Measurements from ENCODE around the gene PCBP4.

The PCBP4 gene

GRCh38 chr3:51953445-51953844, 13.8 kb downstream of the PCBP4 start:
- no peak for DNase-seq (ENCODE audit: low read depth)
- H3K4me3 ChIP-seq (ENCODE audit: low read length): no peak overlapping the region
- TF ChIP-seq, protein P1, sequence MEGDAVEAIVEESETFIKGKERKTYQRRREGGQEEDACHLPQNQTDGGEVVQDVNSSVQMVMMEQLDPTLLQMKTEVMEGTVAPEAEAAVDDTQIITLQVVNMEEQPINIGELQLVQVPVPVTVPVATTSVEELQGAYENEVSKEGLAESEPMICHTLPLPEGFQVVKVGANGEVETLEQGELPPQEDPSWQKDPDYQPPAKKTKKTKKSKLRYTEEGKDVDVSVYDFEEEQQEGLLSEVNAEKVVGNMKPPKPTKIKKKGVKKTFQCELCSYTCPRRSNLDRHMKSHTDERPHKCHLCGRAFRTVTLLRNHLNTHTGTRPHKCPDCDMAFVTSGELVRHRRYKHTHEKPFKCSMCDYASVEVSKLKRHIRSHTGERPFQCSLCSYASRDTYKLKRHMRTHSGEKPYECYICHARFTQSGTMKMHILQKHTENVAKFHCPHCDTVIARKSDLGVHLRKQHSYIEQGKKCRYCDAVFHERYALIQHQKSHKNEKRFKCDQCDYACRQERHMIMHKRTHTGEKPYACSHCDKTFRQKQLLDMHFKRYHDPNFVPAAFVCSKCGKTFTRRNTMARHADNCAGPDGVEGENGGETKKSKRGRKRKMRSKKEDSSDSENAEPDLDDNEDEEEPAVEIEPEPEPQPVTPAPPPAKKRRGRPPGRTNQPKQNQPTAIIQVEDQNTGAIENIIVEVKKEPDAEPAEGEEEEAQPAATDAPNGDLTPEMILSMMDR (conservative IDR thresholded peaks at IDR 0.05; ENCODE audit: low read depth, low read length): no peak

DNA sequence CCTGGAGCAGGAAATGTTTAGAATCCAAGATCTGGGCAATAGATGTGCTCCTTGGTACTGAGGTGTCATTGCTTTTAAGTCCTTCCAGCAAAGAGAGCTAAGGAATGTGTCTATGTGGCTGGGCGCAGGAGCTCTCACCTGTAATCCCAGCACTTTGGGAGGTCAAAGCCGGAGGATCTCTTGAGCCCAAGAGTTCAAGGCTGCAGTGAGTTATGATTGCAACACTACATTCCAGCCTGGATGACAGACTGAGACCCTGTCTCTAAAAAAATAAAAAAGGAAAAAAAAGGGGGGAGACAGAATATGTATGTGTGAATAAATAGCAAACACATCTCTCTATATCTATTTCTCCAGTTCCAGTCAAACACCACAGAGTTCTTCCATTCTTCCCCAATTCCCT, 16.4 kb downstream of the PCBP4 start:
- TF ChIP-seq, protein P1 (conservative IDR thresholded peaks at IDR 0.05; ENCODE audit: low read depth, low read length): no peak
- no peak for DNase-seq (ENCODE audit: low read depth)
- H3K4me3 ChIP-seq (ENCODE audit: low read length): no peak overlapping the region

GRCh38 chr3:51949121-51949520, 18.1 kb downstream of the PCBP4 start:
- DNase-seq (ENCODE audit: low read depth): no peak
- TF ChIP-seq, protein P1 (conservative IDR thresholded peaks at IDR 0.05; ENCODE audit: low read depth, low read length): no peak
- H3K4me3 ChIP-seq (ENCODE audit: low read length): no peak overlapping the region

- TF ChIP-seq, protein P1 (conservative IDR thresholded peaks at IDR 0.05; ENCODE audit: low read depth, low read length): no peak
- no peak for DNase-seq (ENCODE audit: low read depth)
- no peak overlapping the region for H3K4me3 ChIP-seq (ENCODE audit: low read length)
Observed at GRCh38 chr3:51948016-51948580, 19.2 kb downstream of the PCBP4 start.

- TF ChIP-seq, protein P1 (conservative IDR thresholded peaks at IDR 0.05; ENCODE audit: low read depth, low read length): no peak
- H3K4me3 ChIP-seq (ENCODE audit: low read length): no peak overlapping the region
- DNase-seq (ENCODE audit: low read depth): no peak
Observed at GRCh38 chr3:51947215-51947900, 19.9 kb downstream of the PCBP4 start.

- DNase-seq (ENCODE audit: low read depth): no peak
- no peak overlapping the region for H3K4me3 ChIP-seq (ENCODE audit: low read length)
- TF ChIP-seq, protein P1 (conservative IDR thresholded peaks at IDR 0.05; ENCODE audit: low read depth, low read length): no peak
Observed at GRCh38 chr3:51946796-51947195, 20.5 kb downstream of the PCBP4 start.
